ENCODE results near the gene CLK3.

GRCh38 chr15:74625693-74626092 lies 10.1 kb downstream of the CLK3 start:
- TF ChIP-seq POLR2A (IDR thresholded peaks at IDR 0.05; ENCODE audit: control extremely low read depth in 1 of 2, low read depth in 2 of 2, low read length in 2 of 2) = no peak
- TF ChIP-seq CTCF (IDR thresholded peaks at IDR 0.05; ENCODE audit: control extremely low read depth in 1 of 3, insufficient read depth in 1 of 3, low read depth in 1 of 3, low read length in 3 of 3) = no peak
- no peak for TF ChIP-seq JUN (IDR thresholded peaks at IDR 0.05; ENCODE audit: low read depth, low read length)
- no peak for TF ChIP-seq EZH2 (IDR thresholded peaks at IDR 0.05; ENCODE audit: low read depth, low read length, severe bottlenecking)
- no peak for TF ChIP-seq EP300 (IDR thresholded peaks at IDR 0.05; ENCODE audit: borderline replicate concordance in 1 of 2, low read depth in 2 of 2, low read length in 2 of 2)
- TF ChIP-seq CBX8 (IDR thresholded peaks at IDR 0.05; ENCODE audit: borderline replicate concordance, low read depth, low read length) = no peak
- no peak for TF ChIP-seq SAP30 (IDR thresholded peaks at IDR 0.05; ENCODE audit: insufficient read depth, insufficient replicate concordance, low read length)
- no peak for TF ChIP-seq MAX (IDR thresholded peaks at IDR 0.05)
- no peak for TF ChIP-seq SRF (IDR thresholded peaks at IDR 0.05; ENCODE audit: low read depth, low read length)
- no peak for TF ChIP-seq MAFK (IDR thresholded peaks at IDR 0.05; ENCODE audit: low read depth, low read length)
- TF ChIP-seq RAD21 (IDR thresholded peaks at IDR 0.05 in 1 of 2, conservative IDR thresholded peaks at IDR 0.05 in 1 of 2; ENCODE audit: low read depth in 2 of 2, low read length in 2 of 2) = no peak
- TF ChIP-seq TCF12 (IDR thresholded peaks at IDR 0.05; ENCODE audit: low read depth, low read length) = no peak

All from H1 (cell line).